ENCODE results near the gene HOXA13. TPM values are rescaled to one million over a fixed set of nuclear protein-coding genes. Genes with fewer than 3 reads are reported as not detected.

HOXA13 gene
- total RNA-seq, 1 donor, result 8.0 TPM

GRCh38 chr7:27173511-27173955, 26.4 kb downstream of the HOXA13 start:
- peaks cover 7% of the 10 kb centered on the region for H4K20me1 ChIP-seq (ENCODE audit: insufficient read depth, low read length)
- H3K79me2 ChIP-seq (ENCODE audit: insufficient read depth, low read length), result peaks cover 100% of the 10 kb centered on the region
- H3K4me1 ChIP-seq (ENCODE audit: insufficient read depth, low read length), result peaks cover 43% of the 10 kb centered on the region
- peak overlapping the region; percentile 99 for H3K4me2 ChIP-seq (ENCODE audit: insufficient read depth, low read length)
- H3K36me3 ChIP-seq (ENCODE audit: insufficient read depth, low read length), result peaks cover 13% of the 10 kb centered on the region
- DNase-seq (ENCODE audit: insufficient read length, low spot score, missing footprints), result peak; percentile 79
- H3K27ac ChIP-seq (ENCODE audit: low read depth, low read length), result peak overlapping the region; percentile 76
- H3K4me3 ChIP-seq (ENCODE audit: insufficient read depth, low read length), result peak overlapping the region; percentile 75
- H3K27me3 ChIP-seq (ENCODE audit: insufficient read depth, low read length), result no peaks in the 10 kb centered on the region
- TF ChIP-seq CTCF (IDR thresholded peaks at IDR 0.05; ENCODE audit: extremely low read depth, low read depth, low read length), result no peak
- H2AFZ ChIP-seq (ENCODE audit: low read length), result no peak overlapping the region
- no peaks in the 10 kb centered on the region for H3K9me3 ChIP-seq (ENCODE audit: low read depth, low read length)

DNA sequence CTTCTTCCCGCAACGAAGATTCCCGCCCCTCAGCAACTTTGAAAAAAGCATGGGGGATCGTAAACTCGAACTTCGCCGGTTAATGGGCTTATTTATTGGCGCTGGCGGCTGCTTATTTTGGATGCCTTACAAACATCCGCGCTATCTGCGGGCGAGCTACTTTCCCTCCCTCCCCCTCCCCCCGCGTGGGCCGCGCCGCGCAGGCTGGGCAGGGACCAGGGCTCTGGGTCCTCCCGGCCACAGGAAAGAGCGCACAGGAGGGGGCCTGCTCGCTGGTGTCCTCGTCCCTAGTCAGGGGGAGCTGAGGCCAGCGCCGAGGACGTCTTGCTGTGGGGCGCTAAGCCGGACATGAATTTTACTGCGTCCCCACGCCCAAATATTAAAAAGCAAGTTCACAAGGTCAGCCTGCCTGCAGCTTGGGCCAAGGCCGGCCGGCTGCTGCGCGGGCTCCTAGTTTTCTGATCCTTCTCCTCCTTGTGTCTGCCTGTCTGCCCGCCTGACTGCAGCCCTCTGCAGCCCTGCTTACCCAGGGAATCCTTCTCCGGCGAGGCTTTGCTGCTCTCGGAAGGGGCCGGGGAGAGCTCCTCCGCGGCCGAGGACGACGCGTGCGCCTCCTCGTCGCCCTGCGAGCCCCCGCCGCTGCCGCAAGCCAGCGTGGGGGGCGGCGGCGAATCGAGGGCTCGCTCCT, 26.9 kb downstream of the HOXA13 start:
- Histone ChIP-seq H3K4me1 (ENCODE audit: insufficient read depth, low read length) (peaks cover 44% of the 10 kb centered on the region), H3K27ac (ENCODE audit: low read depth, low read length) (peak overlapping the region; percentile 76), H3K27me3 (ENCODE audit: insufficient read depth, low read length) (no peaks in the 10 kb centered on the region), H2AFZ (ENCODE audit: low read length) (no peak overlapping the region), H3K79me2 (ENCODE audit: insufficient read depth, low read length) (peaks cover 100% of the 10 kb centered on the region), H3K4me2 (ENCODE audit: insufficient read depth, low read length) (peak overlapping the region; percentile 99), H4K20me1 (ENCODE audit: insufficient read depth, low read length) (peaks cover 7% of the 10 kb centered on the region), H3K9me3 (ENCODE audit: low read depth, low read length) (no peaks in the 10 kb centered on the region), H3K4me3 (ENCODE audit: insufficient read depth, low read length) (peak overlapping the region; percentile 75), H3K36me3 (ENCODE audit: insufficient read depth, low read length) (peaks cover 15% of the 10 kb centered on the region)
- peak; percentile 97 for DNase-seq (ENCODE audit: insufficient read length, low spot score, missing footprints)
- TF ChIP-seq CTCF (IDR thresholded peaks at IDR 0.05; ENCODE audit: extremely low read depth, low read depth, low read length), result no peak

- peaks cover 18% of the 10 kb centered on the region for H3K36me3 ChIP-seq (ENCODE audit: insufficient read depth, low read length)
- peaks cover 7% of the 10 kb centered on the region for H4K20me1 ChIP-seq (ENCODE audit: insufficient read depth, low read length)
- peak; percentile 79 for DNase-seq (ENCODE audit: insufficient read length, low spot score, missing footprints)
- H3K4me1 ChIP-seq (ENCODE audit: insufficient read depth, low read length), result peaks cover 44% of the 10 kb centered on the region
- H3K4me2 ChIP-seq (ENCODE audit: insufficient read depth, low read length), result peak overlapping the region; percentile 99
- peaks cover 100% of the 10 kb centered on the region for H3K79me2 ChIP-seq (ENCODE audit: insufficient read depth, low read length)
- peak overlapping the region; percentile 76 for H3K27ac ChIP-seq (ENCODE audit: low read depth, low read length)
- H3K27me3 ChIP-seq (ENCODE audit: insufficient read depth, low read length), result no peaks in the 10 kb centered on the region
- no peak overlapping the region for H2AFZ ChIP-seq (ENCODE audit: low read length)
- TF ChIP-seq CTCF (IDR thresholded peaks at IDR 0.05; ENCODE audit: extremely low read depth, low read depth, low read length), result no peak
- H3K9me3 ChIP-seq (ENCODE audit: low read depth, low read length), result no peaks in the 10 kb centered on the region
- peak overlapping the region; percentile 75 for H3K4me3 ChIP-seq (ENCODE audit: insufficient read depth, low read length)
Measured at GRCh38 chr7:27172315-27172774, 27.5 kb downstream of the HOXA13 start.

- Histone ChIP-seq H3K27me3 (ENCODE audit: insufficient read depth, low read length) (no peaks in the 10 kb centered on the region), H3K4me3 (ENCODE audit: insufficient read depth, low read length) (peak overlapping the region; percentile 75), H3K79me2 (ENCODE audit: insufficient read depth, low read length) (peaks cover 100% of the 10 kb centered on the region)
Measured at GRCh38 chr7:27171637-27172314, 28.1 kb downstream of the HOXA13 start.

More at GRCh38 chr7:27171637-27172314, 28.1 kb downstream of the HOXA13 start:
- Histone ChIP-seq H3K4me1 (ENCODE audit: insufficient read depth, low read length) (peaks cover 44% of the 10 kb centered on the region), H3K27ac (ENCODE audit: low read depth, low read length) (peak overlapping the region; percentile 76), H3K9me3 (ENCODE audit: low read depth, low read length) (no peaks in the 10 kb centered on the region), H3K36me3 (ENCODE audit: insufficient read depth, low read length) (peaks cover 18% of the 10 kb centered on the region), H2AFZ (ENCODE audit: low read length) (no peak overlapping the region), H4K20me1 (ENCODE audit: insufficient read depth, low read length) (peaks cover 7% of the 10 kb centered on the region), H3K4me2 (ENCODE audit: insufficient read depth, low read length) (peak overlapping the region; percentile 99)
- no peak for TF ChIP-seq CTCF (IDR thresholded peaks at IDR 0.05; ENCODE audit: extremely low read depth, low read depth, low read length)
- DNase-seq (ENCODE audit: insufficient read length, low spot score, missing footprints), result peak; percentile 80

All from osteoblast (primary cell).